NCI-H2227 (cell line): ENCODE measurements around the gene ZC3H14.

Experiments
- DNase-seq: peaks from one replicate; lab custom pipeline; 2025; ENCODE audit not compliant: unreplicated experiment; lab: John Stamatoyannopoulos, UW

The ZC3H14 gene

DNA sequence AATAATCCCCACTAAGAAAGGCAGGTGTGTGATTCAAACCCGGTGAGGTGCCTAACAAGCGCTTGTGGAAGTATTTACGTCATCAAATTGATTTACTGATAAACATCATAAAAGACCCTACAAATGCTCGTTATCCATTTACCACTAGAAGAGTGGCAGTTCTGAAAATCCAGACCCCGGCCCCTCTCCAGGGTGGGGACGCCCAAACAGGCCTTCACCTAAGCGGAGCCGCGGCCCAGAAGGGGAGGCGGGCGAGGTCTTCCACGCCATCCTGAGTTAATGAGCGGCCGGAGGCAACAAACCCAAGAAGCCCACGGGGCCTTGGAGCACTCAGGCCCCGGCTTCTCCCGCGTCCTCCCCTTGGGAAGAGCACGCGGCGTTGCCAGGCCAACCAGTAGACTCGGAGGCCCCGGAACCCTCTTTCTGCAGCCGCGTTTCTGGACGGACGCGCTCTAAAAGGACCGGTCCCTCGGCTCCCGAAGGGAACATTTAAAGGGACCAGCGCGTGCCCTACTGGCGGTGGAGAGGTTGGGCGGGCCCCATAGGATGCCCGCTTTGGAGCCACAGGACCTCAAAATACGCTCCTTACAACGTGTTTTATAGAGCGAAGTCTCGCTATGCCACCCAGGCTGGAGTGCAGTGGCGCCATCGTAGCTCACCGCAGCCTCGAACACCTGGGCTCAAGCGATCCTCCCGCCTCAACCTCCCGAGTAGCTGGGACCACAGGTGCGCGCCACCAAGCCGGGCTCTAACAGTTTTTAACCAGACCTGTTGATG, 11.6 kb upstream of the ZC3H14 start:
- DNase-seq, result peak; percentile 95

GRCh38 chr14:88551980-88552431, 10.8 kb upstream of the ZC3H14 start:
- peak; percentile 26 for DNase-seq

GRCh38 chr14:88552876-88553275, 10.0 kb upstream of the ZC3H14 start:
- no peak for DNase-seq

DNA sequence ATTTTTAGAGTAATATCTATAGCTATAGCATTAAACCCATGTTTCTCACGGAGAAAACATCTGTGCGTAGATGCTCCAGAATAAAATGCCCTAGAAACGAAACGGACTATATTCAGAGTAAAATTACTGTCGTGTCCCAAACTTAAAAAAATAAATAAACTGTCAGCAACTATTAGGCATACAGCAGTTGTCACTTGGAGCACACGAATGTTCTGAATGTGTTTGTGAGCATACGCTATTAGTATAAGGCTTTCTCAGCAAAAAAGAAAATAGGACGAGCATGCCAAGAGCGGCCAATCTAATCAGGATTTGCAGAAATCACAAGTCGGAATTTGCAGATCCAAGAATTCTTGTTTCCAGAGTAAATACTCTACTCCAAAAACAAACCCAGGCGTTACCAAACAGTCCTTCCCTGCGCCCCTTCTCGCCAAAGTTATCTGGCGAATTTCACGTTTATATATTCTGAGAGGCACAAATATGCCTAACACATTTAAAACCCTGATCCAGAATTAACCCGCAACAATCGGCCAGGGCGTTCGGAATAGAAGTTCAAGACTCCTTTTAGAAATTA, 8.9 kb upstream of the ZC3H14 start:
- DNase-seq, result no peak

DNA sequence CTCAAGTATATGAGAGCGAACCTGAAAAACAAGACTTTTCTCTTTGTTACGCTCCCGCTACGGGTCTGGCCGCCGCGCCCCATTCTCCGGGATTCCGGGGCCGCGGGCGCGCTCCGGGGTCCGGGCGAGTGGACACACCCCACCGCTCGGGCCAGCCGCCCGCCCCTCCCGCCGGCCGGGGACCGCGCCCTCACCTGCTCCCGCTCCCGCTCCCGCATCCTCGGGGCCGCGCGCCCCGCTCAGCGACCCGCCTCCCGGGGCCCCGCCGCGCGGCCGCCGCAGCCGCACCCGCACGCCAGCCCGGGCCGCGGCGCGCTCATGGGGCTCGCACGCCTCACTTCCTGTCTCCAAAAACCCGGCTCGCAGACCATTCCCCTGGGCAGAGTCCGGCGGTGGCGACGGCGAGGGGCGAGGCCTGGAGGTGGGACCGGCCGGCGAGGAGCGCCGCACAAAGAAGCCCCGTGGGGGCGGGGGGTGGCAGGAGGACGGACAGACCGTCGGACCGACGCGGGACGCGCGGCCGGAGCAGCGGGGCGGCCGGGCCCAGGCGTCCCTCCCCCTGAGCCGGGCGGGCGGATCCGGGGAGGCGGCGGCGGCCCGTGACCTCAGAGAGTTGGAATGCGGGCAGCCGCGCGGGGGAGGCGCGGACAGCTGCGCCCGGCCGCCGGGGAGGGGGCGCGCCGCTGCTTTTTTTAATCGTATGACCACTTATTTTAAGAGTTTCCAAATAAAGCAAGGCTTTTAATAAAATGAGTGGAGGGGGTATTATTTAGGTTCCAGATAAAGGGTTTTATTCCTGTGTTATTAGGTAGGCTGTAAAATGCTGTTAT, 8.2 kb upstream of the ZC3H14 start, which contains the start of gene PTPN21:
Gene PTPN21, minus strand, starts transcription at position 551 of the 830 bp plus-strand sequence. CDS start 4,590 bp downstream, outside the sequence.
- peak; percentile 57 for DNase-seq

GRCh38 chr14:88556581-88556980, 6.3 kb upstream of the ZC3H14 start:
- no peak for DNase-seq

DNA sequence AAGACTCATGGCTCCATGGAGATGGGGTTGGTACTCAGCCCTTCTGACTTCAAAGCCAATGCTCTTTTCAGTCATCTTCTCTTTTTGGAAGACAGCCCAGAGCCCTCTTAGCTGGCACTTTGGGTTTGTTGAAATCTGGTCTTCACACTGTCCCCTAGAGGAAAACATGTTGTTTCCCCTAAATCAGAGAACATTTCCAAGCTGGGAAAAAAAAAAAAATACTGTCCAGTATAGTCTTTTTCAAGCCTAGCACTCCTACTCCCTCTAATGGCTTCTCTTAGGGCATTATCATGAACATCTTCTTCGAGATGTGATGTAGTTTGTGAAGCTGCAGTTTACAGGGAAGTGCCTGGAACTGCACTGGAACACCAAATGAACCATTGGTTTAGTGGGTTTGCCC, 3.0 kb upstream of the ZC3H14 start:
- peak; percentile 41 for DNase-seq

DNA sequence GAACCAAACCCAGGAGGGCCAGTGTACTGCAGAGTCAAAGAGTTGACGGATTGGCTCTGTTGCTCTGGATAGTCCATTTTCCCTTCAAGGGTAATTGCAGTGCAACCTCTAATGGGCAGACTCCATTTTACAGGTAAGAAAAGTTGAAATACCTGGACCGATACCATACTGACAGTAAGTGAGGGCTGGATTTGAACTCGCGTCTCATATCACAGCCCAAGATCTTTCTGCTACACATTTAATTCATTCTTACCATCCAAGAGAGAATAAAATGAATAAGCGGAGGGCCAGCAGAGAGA, 356 bp upstream of the ZC3H14 start:
- DNase-seq, result no peak

- no peak for DNase-seq
Observed at GRCh38 chr14:88563845-88564244, 1.0 kb downstream of the ZC3H14 start.

- no peak for DNase-seq
Observed at GRCh38 chr14:88565427-88565826, 2.6 kb downstream of the ZC3H14 start.

GRCh38 chr14:88568196-88568595, 5.4 kb downstream of the ZC3H14 start:
- no peak for DNase-seq

GRCh38 chr14:88572117-88572516, 9.3 kb downstream of the ZC3H14 start:
- DNase-seq, result no peak

GRCh38 chr14:88576222-88576621, 13.4 kb downstream of the ZC3H14 start:
- DNase-seq, result no peak

GRCh38 chr14:88584451-88584850, 21.6 kb downstream of the ZC3H14 start:
- DNase-seq, result no peak

GRCh38 chr14:88588081-88588480, 25.2 kb downstream of the ZC3H14 start:
- DNase-seq, result no peak

- no peak for DNase-seq
Observed at GRCh38 chr14:88590173-88590572, 27.3 kb downstream of the ZC3H14 start.

DNA sequence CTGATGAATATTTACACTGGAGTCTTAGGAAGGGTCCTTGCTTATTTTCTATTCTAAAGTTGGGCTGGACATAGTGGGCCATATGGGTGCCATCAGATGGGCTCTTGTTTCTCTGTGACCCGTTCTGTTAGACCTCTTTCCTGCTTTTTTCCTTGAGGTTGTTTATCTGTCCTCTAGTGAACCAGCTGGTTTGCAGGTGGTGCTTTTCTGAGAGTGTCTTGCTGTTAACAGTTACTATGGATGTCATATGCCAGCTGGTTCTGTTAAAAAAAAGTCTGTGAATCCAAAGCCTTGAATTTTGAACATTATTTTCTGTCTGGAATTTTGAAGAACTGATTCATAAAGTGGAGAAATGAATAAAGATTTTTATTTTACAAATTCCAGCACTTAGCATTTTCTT, 29.2 kb downstream of the ZC3H14 start:
- no peak for DNase-seq

- no peak for DNase-seq
Observed at GRCh38 chr14:88597038-88597437, 34.2 kb downstream of the ZC3H14 start.

- DNase-seq, result no peak
Observed at GRCh38 chr14:88597601-88598000, 34.8 kb downstream of the ZC3H14 start.

GRCh38 chr14:88598097-88598675, 35.3 kb downstream of the ZC3H14 start:
- DNase-seq, result no peak

DNA sequence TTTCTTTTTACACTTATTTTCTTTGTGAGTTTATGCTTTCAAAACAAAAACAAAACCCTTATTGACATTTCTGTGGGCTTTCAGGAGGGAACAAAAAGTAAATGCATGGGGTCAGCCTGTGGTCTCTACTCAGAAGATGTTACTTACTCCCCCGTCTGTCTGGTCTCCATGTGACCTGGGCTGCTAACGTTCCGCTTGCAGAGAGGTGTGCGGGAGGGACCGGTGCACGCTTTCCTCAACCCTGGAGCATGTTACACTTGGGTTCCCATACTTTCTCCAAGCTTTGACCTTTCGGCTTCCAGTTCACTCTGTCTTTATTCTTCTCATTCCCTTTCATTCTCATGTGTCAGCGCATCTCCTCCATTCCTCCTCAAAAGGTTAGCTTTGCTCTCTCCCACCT, 36.5 kb downstream of the ZC3H14 start:
- no peak for DNase-seq
